Measurements from ENCODE around the gene AFTPH.

Gene AFTPH

GRCh38 chr2:64594226-64594989 is 70.3 kb downstream of the AFTPH start:
- Histone ChIP-seq H3K4me1 (ENCODE audit: low read length) (0 out of 2 replicates have a peak, but pooled peaks cover under 1% of the 10 kb centered on the region), H3K4me2 (ENCODE audit: low read depth, low read length) (no peak overlapping the region), H3K9ac (ENCODE audit: low read length) (no peak overlapping the region), H2AFZ (ENCODE audit: low read length) (no peak overlapping the region), H4K20me1 (ENCODE audit: insufficient read depth, low read length) (no peaks in the 10 kb centered on the region), H3F3A (ENCODE audit: insufficient read depth, low read length) (no peaks in the 10 kb centered on the region), H3K79me2 (ENCODE audit: low read length) (no peaks in the 10 kb centered on the region), H3K9me3 (replicated peaks; ENCODE audit: insufficient read depth, low read length) (no peaks in the 10 kb centered on the region), H3K9me2 (replicated peaks; ENCODE audit: insufficient read depth, low read length) (no peaks in the 10 kb centered on the region), H3K27ac (ENCODE audit: low read length) (no peak overlapping the region), H3K4me3 (ENCODE audit: low read length) (no peak overlapping the region), H3K36me3 (replicated peaks; ENCODE audit: insufficient read depth, low read length) (no peaks in the 10 kb centered on the region; the same call in 1 of the 2 replicates), H3K27me3 (replicated peaks; ENCODE audit: insufficient read depth, low read length) (no peaks in the 10 kb centered on the region)
- TF ChIP-seq, protein P1, sequence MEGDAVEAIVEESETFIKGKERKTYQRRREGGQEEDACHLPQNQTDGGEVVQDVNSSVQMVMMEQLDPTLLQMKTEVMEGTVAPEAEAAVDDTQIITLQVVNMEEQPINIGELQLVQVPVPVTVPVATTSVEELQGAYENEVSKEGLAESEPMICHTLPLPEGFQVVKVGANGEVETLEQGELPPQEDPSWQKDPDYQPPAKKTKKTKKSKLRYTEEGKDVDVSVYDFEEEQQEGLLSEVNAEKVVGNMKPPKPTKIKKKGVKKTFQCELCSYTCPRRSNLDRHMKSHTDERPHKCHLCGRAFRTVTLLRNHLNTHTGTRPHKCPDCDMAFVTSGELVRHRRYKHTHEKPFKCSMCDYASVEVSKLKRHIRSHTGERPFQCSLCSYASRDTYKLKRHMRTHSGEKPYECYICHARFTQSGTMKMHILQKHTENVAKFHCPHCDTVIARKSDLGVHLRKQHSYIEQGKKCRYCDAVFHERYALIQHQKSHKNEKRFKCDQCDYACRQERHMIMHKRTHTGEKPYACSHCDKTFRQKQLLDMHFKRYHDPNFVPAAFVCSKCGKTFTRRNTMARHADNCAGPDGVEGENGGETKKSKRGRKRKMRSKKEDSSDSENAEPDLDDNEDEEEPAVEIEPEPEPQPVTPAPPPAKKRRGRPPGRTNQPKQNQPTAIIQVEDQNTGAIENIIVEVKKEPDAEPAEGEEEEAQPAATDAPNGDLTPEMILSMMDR (IDR thresholded peaks at IDR 0.05; ENCODE audit: low read length): no peak
- TF ChIP-seq EZH2 (optimal IDR thresholded peaks at IDR 0.05; ENCODE audit: low read depth, low read length) (no peak), EZH2phosphoT487 (IDR thresholded peaks at IDR 0.05; ENCODE audit: low read length) (no peak)
- no peak for DNase-seq

DNA sequence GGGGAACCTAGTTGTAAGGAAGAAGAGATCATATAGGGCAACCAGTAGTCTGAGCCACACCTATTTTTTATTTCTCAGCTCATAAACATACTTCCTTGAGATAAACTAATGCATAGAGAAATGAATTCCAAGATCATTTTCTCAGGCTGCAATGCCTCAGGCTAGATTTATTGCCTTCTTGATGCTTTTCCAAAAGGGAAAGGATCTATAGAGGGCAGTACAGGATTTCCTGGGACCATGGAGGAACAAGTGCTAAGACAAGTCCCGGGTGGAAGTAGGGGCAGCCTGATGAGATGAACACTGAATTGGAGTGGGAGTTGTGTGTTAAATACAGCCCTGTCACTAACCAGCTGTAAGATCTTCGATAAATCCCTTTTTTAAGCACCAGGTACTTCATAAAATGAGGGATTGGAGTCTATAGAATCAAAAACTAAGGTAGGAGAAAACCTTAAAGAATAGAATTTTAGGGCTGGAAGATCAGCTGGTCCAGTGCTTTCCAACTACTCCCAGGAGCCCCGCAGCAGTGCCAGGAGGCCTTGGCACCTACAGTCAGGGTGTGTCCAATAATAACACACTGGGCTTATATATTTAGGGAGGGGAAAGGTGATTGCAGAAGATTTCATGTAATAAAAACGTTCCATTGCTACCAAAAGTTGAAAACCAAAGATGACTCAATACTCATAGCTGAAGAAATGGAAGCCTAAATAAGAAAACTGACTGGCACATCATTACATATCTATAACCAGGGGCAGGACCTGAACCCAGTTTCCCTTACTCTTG is 71.5 kb downstream of the AFTPH start:
- DNase-seq: no peak
- H3K36me3 ChIP-seq (replicated peaks; ENCODE audit: insufficient read depth, low read length): no peaks in the 10 kb centered on the region

GRCh38 chr2:64598226-64598625 is 74.1 kb downstream of the AFTPH start:
- H3F3A ChIP-seq (ENCODE audit: insufficient read depth, low read length): peaks cover 20% of the 10 kb centered on the region

More for the DNA sequence above, 71.5 kb downstream of the AFTPH start:
- no peak overlapping the region for H3K4me2 ChIP-seq (ENCODE audit: low read depth, low read length)
- no peaks in the 10 kb centered on the region for H3K9me2 ChIP-seq (replicated peaks; ENCODE audit: insufficient read depth, low read length)
- H3K79me2 ChIP-seq (ENCODE audit: low read length): no peaks in the 10 kb centered on the region
- H3K4me3 ChIP-seq (ENCODE audit: low read length): no peak overlapping the region
- no peak overlapping the region for H3K27ac ChIP-seq (ENCODE audit: low read length)
- no peaks in the 10 kb centered on the region for H4K20me1 ChIP-seq (ENCODE audit: insufficient read depth, low read length)
- H3K4me1 ChIP-seq (ENCODE audit: low read length): peaks cover 11% of the 10 kb centered on the region
- no peaks in the 10 kb centered on the region for H3F3A ChIP-seq (ENCODE audit: insufficient read depth, low read length)
- no peak overlapping the region for H2AFZ ChIP-seq (ENCODE audit: low read length)
- TF ChIP-seq EZH2 (optimal IDR thresholded peaks at IDR 0.05; ENCODE audit: low read depth, low read length): no peak
- TF ChIP-seq EZH2phosphoT487 (IDR thresholded peaks at IDR 0.05; ENCODE audit: low read length): no peak
- TF ChIP-seq, protein P1 (IDR thresholded peaks at IDR 0.05; ENCODE audit: low read length): no peak
- no peaks in the 10 kb centered on the region for H3K27me3 ChIP-seq (replicated peaks; ENCODE audit: insufficient read depth, low read length)
- no peak overlapping the region for H3K9ac ChIP-seq (ENCODE audit: low read length)
- H3K9me3 ChIP-seq (replicated peaks; ENCODE audit: insufficient read depth, low read length): no peaks in the 10 kb centered on the region

More at GRCh38 chr2:64598226-64598625, 74.1 kb downstream of the AFTPH start:
- H3K9ac ChIP-seq (ENCODE audit: low read length): no peak overlapping the region
- no peaks in the 10 kb centered on the region for H3K79me2 ChIP-seq (ENCODE audit: low read length)
- H3K4me3 ChIP-seq (ENCODE audit: low read length): no peak overlapping the region
- H3K27me3 ChIP-seq (replicated peaks; ENCODE audit: insufficient read depth, low read length): no peaks in the 10 kb centered on the region
- no peaks in the 10 kb centered on the region for H3K36me3 ChIP-seq (replicated peaks; ENCODE audit: insufficient read depth, low read length)
- DNase-seq: no peak
- H3K4me2 ChIP-seq (ENCODE audit: low read depth, low read length): no peak overlapping the region
- H4K20me1 ChIP-seq (ENCODE audit: insufficient read depth, low read length): no peaks in the 10 kb centered on the region
- H3K27ac ChIP-seq (ENCODE audit: low read length): no peak overlapping the region
- no peak for TF ChIP-seq EZH2 (optimal IDR thresholded peaks at IDR 0.05; ENCODE audit: low read depth, low read length)
- TF ChIP-seq, protein P1 (IDR thresholded peaks at IDR 0.05; ENCODE audit: low read length): no peak
- no peak for TF ChIP-seq EZH2phosphoT487 (IDR thresholded peaks at IDR 0.05; ENCODE audit: low read length)
- H2AFZ ChIP-seq (ENCODE audit: low read length): no peak overlapping the region
- H3K9me3 ChIP-seq (replicated peaks; ENCODE audit: insufficient read depth, low read length): no peaks in the 10 kb centered on the region
- H3K9me2 ChIP-seq (replicated peaks; ENCODE audit: insufficient read depth, low read length): no peaks in the 10 kb centered on the region
- H3K4me1 ChIP-seq (ENCODE audit: low read length): peaks cover 31% of the 10 kb centered on the region
